ENCODE results near the gene CALB2. TPM values are rescaled to one million over a fixed set of nuclear protein-coding genes. Genes with fewer than 3 reads are reported as not detected.

The CALB2 gene
- total and polyA plus RNA-seq, 2 of the 4 experiments (the other 2 are of a cell fraction) = 0.18 to 0.32 TPM

DNA sequence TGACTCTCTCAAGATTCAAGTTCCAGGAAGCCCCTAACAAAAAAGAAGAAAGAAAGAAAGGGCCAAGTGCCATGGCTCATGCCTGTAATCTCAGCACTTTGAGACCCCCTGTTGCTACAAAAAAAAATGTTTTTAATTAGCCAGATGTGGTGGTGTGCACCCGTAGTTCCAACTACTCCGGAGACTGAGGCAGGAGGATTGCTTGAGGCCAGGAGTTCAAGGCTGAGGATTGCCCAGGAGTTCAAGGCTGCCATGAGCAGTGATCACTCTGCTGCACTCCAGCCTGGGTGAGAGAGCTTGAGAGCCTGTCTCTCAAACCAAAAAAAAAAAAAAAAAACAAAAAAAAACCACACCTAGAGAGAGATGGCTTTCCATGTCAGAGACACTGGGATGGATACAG lies 64.5 kb downstream of the CALB2 start:
- no peak overlapping the region for H2AFZ ChIP-seq (replicated peaks; ENCODE audit: low read length, poor library complexity)
- no peaks in the 10 kb centered on the region for H4K20me1 ChIP-seq (ENCODE audit: insufficient read depth, low read length)
- BruUV-seq (replicated peaks) = no TSS peak
- CTCF ChIA-PET = no interaction called here
- H4K91ac ChIP-seq (ENCODE audit: insufficient read depth, low read depth, low read length) = no peak overlapping the region
- H2BK20ac ChIP-seq (ENCODE audit: low read depth, low read length) = no peak overlapping the region
- no peaks in the 10 kb centered on the region for H3K9me3 ChIP-seq (ENCODE audit: control insufficient read depth, insufficient read depth, low read length)
- H3K4me2 ChIP-seq (ENCODE audit: low read depth, low read length) = no peak overlapping the region
- H2AK9ac ChIP-seq (replicated peaks; ENCODE audit: low read depth, low read length, poor library complexity) = no peak overlapping the region
- H3K56ac ChIP-seq (ENCODE audit: extremely low read depth, insufficient read depth, low read length) = no peak overlapping the region
- no peak overlapping the region for H3K14ac ChIP-seq (replicated peaks; ENCODE audit: low read depth, low read length)
- intact Hi-C loops (cut with micrococcal nuclease) = no loop called here
- dilution Hi-C loops (cut with HindIII; ENCODE audit: low sequenced_read_pairs, unreplicated experiment) = no loop called here
- in situ Hi-C loops (cut with MboI; ENCODE audit: low sequenced_read_pairs) = no loop called here
- H3K23ac ChIP-seq (ENCODE audit: low read depth, low read length) = no peak overlapping the region
- H4K5ac ChIP-seq (ENCODE audit: low read depth, low read length) = no peak overlapping the region
- H2BK15ac ChIP-seq (ENCODE audit: low read depth, low read length) = no peak overlapping the region
- DNase-seq = no peak
- no peaks in the 10 kb centered on the region for H3K79me1 ChIP-seq (ENCODE audit: low read depth in 1 of 2, low read length in 2 of 2)
- peaks cover 18% of the 10 kb centered on the region; the same call in 1 of the 2 replicates for H3K27me3 ChIP-seq (ENCODE audit: control insufficient read depth, insufficient read depth, low read length)
- no peak overlapping the region for H3K18ac ChIP-seq (ENCODE audit: low read depth, low read length)
- H3K36me3 ChIP-seq (ENCODE audit: control insufficient read depth, insufficient read depth, low read length) = no peaks in the 10 kb centered on the region
- POLR2A ChIA-PET (ENCODE audit: unreplicated experiment) = no interaction called here
- H3K4ac ChIP-seq (ENCODE audit: low read depth, low read length) = no peak overlapping the region
- H3K27ac ChIP-seq (ENCODE audit: insufficient read depth, low read length) = no peak overlapping the region
- no peaks in the 10 kb centered on the region for H3K4me1 ChIP-seq (ENCODE audit: control insufficient read depth, insufficient read depth, low read length)
- no peak overlapping the region for H3K9ac ChIP-seq (ENCODE audit: low read depth, low read length)
- H3K9me1 ChIP-seq (ENCODE audit: insufficient read depth, low read length) = no peaks in the 10 kb centered on the region
- no peak overlapping the region for H4K8ac ChIP-seq (ENCODE audit: low read depth in 2 of 2, low read length in 2 of 2)
- TF ChIP-seq, protein P1, sequence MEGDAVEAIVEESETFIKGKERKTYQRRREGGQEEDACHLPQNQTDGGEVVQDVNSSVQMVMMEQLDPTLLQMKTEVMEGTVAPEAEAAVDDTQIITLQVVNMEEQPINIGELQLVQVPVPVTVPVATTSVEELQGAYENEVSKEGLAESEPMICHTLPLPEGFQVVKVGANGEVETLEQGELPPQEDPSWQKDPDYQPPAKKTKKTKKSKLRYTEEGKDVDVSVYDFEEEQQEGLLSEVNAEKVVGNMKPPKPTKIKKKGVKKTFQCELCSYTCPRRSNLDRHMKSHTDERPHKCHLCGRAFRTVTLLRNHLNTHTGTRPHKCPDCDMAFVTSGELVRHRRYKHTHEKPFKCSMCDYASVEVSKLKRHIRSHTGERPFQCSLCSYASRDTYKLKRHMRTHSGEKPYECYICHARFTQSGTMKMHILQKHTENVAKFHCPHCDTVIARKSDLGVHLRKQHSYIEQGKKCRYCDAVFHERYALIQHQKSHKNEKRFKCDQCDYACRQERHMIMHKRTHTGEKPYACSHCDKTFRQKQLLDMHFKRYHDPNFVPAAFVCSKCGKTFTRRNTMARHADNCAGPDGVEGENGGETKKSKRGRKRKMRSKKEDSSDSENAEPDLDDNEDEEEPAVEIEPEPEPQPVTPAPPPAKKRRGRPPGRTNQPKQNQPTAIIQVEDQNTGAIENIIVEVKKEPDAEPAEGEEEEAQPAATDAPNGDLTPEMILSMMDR (conservative IDR thresholded peaks at IDR 0.05; ENCODE audit: low read depth, low read length) = no peak
- TF ChIP-seq RFX5 (IDR thresholded peaks at IDR 0.05; ENCODE audit: low read depth, low read length) (no peak), MAZ (IDR thresholded peaks at IDR 0.05; ENCODE audit: borderline replicate concordance, low read depth, low read length) (no peak), SMC3 (IDR thresholded peaks at IDR 0.05; ENCODE audit: low read depth, low read length) (no peak), RAD21 (IDR thresholded peaks at IDR 0.05; ENCODE audit: low read length) (no peak), CEBPB (IDR thresholded peaks at IDR 0.05; ENCODE audit: low read depth, low read length) (no peak), BHLHE40 (IDR thresholded peaks at IDR 0.05; ENCODE audit: low read depth, low read length) (no peak)
- TF ChIP-seq, protein P2, sequence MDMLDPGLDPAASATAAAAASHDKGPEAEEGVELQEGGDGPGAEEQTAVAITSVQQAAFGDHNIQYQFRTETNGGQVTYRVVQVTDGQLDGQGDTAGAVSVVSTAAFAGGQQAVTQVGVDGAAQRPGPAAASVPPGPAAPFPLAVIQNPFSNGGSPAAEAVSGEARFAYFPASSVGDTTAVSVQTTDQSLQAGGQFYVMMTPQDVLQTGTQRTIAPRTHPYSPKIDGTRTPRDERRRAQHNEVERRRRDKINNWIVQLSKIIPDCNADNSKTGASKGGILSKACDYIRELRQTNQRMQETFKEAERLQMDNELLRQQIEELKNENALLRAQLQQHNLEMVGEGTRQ (IDR thresholded peaks at IDR 0.05; ENCODE audit: low read depth, low read length) = no peak
- H2BK120ac ChIP-seq (ENCODE audit: low read depth, low read length) = no peak overlapping the region
- no peak overlapping the region for H2AK5ac ChIP-seq (ENCODE audit: low read depth, low read length)
- H2BK5ac ChIP-seq (ENCODE audit: low read depth, low read length, poor library complexity, severe bottlenecking) = no peak overlapping the region
- no peak for ATAC-seq (ENCODE audit: low read depth)
- H3K4me3 ChIP-seq (ENCODE audit: insufficient read depth, low read depth, low read length) = no peak overlapping the region
- WGBS, 2 experiments (ENCODE audit: extremely low coverage in 2 of 2, insufficient read length in 1 of 2) = 80% methylated on average over 2 of the region's 2 CpGs; no CpG with 5 or more reads in 1 of the 2 experiments
